HEK293 (cell line): Measurements from ENCODE around the gene ZNF543.

ENCODE experiments used
- BCL11B ChIP-seq: fragments of 450-650 bp; formaldehyde crosslinking; IDR thresholded peaks from 2 replicates; pipeline ENCODE4 v1.5.1; 2016; ENCODE audit warnings: low read depth, missing biosample characterization, missing genetic modification characterization
- HOXC10 ChIP-seq: sonication (generic); formaldehyde crosslinking; IDR thresholded peaks from 2 replicates; pipeline ENCODE4 v1.8.1; 2023; ENCODE audit warnings: mild to moderate bottlenecking, missing genetic modification reagents
- RBAK ChIP-seq: fragments of 450-650 bp; formaldehyde crosslinking; IDR thresholded peaks from 2 replicates; pipeline ENCODE4 v1.5.1; 2016; ENCODE audit warnings: missing biosample characterization, missing genetic modification characterization
- SP3 ChIP-seq: fragments of 450-650 bp; formaldehyde crosslinking; IDR thresholded peaks from 2 replicates; pipeline ENCODE4 v1.5.1; 2016; ENCODE audit warnings: missing biosample characterization, missing genetic modification characterization
- TCF7L2 ChIP-seq: IDR thresholded peaks from 2 replicates; pipeline ENCODE4 v1.6.1; 2011; ENCODE audit warnings: low read depth, mild to moderate bottlenecking, inconsistent platforms, low read length, moderate library complexity, borderline replicate concordance
- TRIM28 ChIP-seq: IDR thresholded peaks from 2 replicates; pipeline ENCODE4 v1.6.1; 2011; ENCODE audit warnings: low read length, control low read depth, borderline replicate concordance
- ZBTB11 ChIP-seq: fragments of 450-650 bp; formaldehyde crosslinking; conservative IDR thresholded peaks from 2 replicates; pipeline ENCODE4 v1.5.1; 2016; ENCODE audit warnings: low read depth, missing biosample characterization, missing genetic modification characterization
- ZNF114 ChIP-seq: fragments of 450-650 bp; formaldehyde crosslinking; IDR thresholded peaks from 2 replicates; pipeline ENCODE4 v1.5.0; 2017; ENCODE audit warnings: missing biosample characterization, missing genetic modification characterization
- ZNF148 ChIP-seq: fragments of 450-650 bp; formaldehyde crosslinking; IDR thresholded peaks from 2 replicates; pipeline ENCODE4 v1.5.0; 2017; ENCODE audit warnings: missing biosample characterization, missing genetic modification characterization, borderline replicate concordance
- ZNF239 ChIP-seq: fragments of 450-650 bp; formaldehyde crosslinking; IDR thresholded peaks from 2 replicates; pipeline ENCODE4 v1.5.1; 2016; ENCODE audit warnings: missing biosample characterization, missing genetic modification characterization
- ZNF404 ChIP-seq: fragments of 450-650 bp; formaldehyde crosslinking; IDR thresholded peaks from 2 replicates; pipeline ENCODE4 v1.5.1; 2017; ENCODE audit warnings: missing biosample characterization, missing genetic modification characterization
- ZNF555 ChIP-seq: fragments of 450-650 bp; formaldehyde crosslinking; conservative IDR thresholded peaks from 2 replicates; pipeline ENCODE4 v1.5.1; 2017; ENCODE audit warnings: missing biosample characterization, mild to moderate bottlenecking, missing genetic modification characterization, inconsistent platforms
- ZNF610 ChIP-seq: fragments of 450-650 bp; formaldehyde crosslinking; IDR thresholded peaks from 2 replicates; pipeline ENCODE4 v1.5.1; 2016; ENCODE audit warnings: missing biosample characterization, missing genetic modification characterization, borderline replicate concordance
- ZNF621 ChIP-seq: fragments of 450-650 bp; formaldehyde crosslinking; IDR thresholded peaks from 2 replicates; pipeline ENCODE4 v1.5.1; 2017; ENCODE audit warnings: missing biosample characterization, missing genetic modification characterization
- ZNF768 ChIP-seq: fragments of 450-650 bp; formaldehyde crosslinking; IDR thresholded peaks from 2 replicates; pipeline ENCODE4 v1.5.1; 2018; ENCODE audit warnings: missing biosample characterization, mild to moderate bottlenecking, missing genetic modification characterization
- TF ChIP-seq, protein P1 (sequence below): fragments of 450-650 bp; formaldehyde crosslinking; IDR thresholded peaks from 2 replicates; pipeline ENCODE4 v1.5.1; 2016; ENCODE audit warnings: missing biosample characterization, missing genetic modification characterization, low read depth
- TF ChIP-seq, protein P2 (sequence below): fragments of 450-650 bp; formaldehyde crosslinking; IDR thresholded peaks from 2 replicates; pipeline ENCODE4 v1.5.1; 2016; ENCODE audit warnings: missing biosample characterization, missing genetic modification characterization, borderline replicate concordance
- TF ChIP-seq, protein P3 (sequence below): fragments of 450-650 bp; formaldehyde crosslinking; IDR thresholded peaks from 2 replicates; pipeline ENCODE4 v1.5.1; 2016; ENCODE audit warnings: missing biosample characterization, missing genetic modification characterization, borderline replicate concordance
- TF ChIP-seq, protein P4 (sequence below): fragments of 450-650 bp; formaldehyde crosslinking; IDR thresholded peaks from 2 replicates; pipeline ENCODE4; 2016; ENCODE audit warnings: missing biosample characterization, missing genetic modification characterization
- TF ChIP-seq, protein P5 (sequence below): sonication (generic); formaldehyde crosslinking; IDR thresholded peaks from 2 replicates; pipeline ENCODE4 v1.8.1; 2022; ENCODE audit warnings: mild to moderate bottlenecking, moderate library complexity, missing genetic modification reagents

ZNF543 gene

GRCh38 chr19:57320180-57321084, at the start of gene ZNF543 (continued):
- TF ChIP-seq, protein P1, sequence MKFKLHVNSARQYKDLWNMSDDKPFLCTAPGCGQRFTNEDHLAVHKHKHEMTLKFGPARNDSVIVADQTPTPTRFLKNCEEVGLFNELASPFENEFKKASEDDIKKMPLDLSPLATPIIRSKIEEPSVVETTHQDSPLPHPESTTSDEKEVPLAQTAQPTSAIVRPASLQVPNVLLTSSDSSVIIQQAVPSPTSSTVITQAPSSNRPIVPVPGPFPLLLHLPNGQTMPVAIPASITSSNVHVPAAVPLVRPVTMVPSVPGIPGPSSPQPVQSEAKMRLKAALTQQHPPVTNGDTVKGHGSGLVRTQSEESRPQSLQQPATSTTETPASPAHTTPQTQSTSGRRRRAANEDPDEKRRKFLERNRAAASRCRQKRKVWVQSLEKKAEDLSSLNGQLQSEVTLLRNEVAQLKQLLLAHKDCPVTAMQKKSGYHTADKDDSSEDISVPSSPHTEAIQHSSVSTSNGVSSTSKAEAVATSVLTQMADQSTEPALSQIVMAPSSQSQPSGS (tag by site-specific recombination), result peak; percentile 99
- no peak for TF ChIP-seq TCF7L2
- TF ChIP-seq ZNF404 (tag by site-specific recombination), result no peak
- TF ChIP-seq HOXC10 (CRISPR knock-in tag), result no peak
- TF ChIP-seq TRIM28, result no peak
- no peak for TF ChIP-seq ZNF610 (tag by site-specific recombination)
- TF ChIP-seq ZNF239 (tag by site-specific recombination), result no peak
- TF ChIP-seq ZNF555 (tag by site-specific recombination), result no peak
- TF ChIP-seq BCL11B (tag by site-specific recombination), result no peak
- TF ChIP-seq RBAK, result no peak
- TF ChIP-seq, protein P2, sequence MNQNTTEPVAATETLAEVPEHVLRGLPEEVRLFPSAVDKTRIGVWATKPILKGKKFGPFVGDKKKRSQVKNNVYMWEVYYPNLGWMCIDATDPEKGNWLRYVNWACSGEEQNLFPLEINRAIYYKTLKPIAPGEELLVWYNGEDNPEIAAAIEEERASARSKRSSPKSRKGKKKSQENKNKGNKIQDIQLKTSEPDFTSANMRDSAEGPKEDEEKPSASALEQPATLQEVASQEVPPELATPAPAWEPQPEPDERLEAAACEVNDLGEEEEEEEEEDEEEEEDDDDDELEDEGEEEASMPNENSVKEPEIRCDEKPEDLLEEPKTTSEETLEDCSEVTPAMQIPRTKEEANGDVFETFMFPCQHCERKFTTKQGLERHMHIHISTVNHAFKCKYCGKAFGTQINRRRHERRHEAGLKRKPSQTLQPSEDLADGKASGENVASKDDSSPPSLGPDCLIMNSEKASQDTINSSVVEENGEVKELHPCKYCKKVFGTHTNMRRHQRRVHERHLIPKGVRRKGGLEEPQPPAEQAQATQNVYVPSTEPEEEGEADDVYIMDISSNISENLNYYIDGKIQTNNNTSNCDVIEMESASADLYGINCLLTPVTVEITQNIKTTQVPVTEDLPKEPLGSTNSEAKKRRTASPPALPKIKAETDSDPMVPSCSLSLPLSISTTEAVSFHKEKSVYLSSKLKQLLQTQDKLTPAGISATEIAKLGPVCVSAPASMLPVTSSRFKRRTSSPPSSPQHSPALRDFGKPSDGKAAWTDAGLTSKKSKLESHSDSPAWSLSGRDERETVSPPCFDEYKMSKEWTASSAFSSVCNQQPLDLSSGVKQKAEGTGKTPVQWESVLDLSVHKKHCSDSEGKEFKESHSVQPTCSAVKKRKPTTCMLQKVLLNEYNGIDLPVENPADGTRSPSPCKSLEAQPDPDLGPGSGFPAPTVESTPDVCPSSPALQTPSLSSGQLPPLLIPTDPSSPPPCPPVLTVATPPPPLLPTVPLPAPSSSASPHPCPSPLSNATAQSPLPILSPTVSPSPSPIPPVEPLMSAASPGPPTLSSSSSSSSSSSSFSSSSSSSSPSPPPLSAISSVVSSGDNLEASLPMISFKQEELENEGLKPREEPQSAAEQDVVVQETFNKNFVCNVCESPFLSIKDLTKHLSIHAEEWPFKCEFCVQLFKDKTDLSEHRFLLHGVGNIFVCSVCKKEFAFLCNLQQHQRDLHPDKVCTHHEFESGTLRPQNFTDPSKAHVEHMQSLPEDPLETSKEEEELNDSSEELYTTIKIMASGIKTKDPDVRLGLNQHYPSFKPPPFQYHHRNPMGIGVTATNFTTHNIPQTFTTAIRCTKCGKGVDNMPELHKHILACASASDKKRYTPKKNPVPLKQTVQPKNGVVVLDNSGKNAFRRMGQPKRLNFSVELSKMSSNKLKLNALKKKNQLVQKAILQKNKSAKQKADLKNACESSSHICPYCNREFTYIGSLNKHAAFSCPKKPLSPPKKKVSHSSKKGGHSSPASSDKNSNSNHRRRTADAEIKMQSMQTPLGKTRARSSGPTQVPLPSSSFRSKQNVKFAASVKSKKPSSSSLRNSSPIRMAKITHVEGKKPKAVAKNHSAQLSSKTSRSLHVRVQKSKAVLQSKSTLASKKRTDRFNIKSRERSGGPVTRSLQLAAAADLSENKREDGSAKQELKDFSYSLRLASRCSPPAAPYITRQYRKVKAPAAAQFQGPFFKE (tag by site-specific recombination), result no peak
- TF ChIP-seq, protein P3, sequence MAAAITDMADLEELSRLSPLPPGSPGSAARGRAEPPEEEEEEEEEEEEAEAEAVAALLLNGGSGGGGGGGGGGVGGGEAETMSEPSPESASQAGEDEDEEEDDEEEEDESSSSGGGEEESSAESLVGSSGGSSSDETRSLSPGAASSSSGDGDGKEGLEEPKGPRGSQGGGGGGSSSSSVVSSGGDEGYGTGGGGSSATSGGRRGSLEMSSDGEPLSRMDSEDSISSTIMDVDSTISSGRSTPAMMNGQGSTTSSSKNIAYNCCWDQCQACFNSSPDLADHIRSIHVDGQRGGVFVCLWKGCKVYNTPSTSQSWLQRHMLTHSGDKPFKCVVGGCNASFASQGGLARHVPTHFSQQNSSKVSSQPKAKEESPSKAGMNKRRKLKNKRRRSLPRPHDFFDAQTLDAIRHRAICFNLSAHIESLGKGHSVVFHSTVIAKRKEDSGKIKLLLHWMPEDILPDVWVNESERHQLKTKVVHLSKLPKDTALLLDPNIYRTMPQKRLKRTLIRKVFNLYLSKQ, result no peak
- TF ChIP-seq, protein P4, sequence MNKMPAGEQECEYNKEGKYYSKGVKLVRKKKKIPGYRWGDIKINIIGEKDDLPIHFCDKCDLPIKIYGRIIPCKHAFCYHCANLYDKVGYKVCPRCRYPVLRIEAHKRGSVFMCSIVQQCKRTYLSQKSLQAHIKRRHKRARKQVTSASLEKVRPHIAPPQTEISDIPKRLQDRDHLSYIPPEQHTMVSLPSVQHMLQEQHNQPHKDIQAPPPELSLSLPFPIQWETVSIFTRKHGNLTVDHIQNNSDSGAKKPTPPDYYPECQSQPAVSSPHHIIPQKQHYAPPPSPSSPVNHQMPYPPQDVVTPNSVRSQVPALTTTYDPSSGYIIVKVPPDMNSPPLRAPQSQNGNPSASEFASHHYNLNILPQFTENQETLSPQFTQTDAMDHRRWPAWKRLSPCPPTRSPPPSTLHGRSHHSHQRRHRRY (tag by site-specific recombination), result no peak
- peak; percentile 95 for TF ChIP-seq ZBTB11 (tag by site-specific recombination)
- TF ChIP-seq ZNF114 (tag by site-specific recombination), result no peak
- no peak for TF ChIP-seq ZNF621 (tag by site-specific recombination)
- TF ChIP-seq, protein P5, sequence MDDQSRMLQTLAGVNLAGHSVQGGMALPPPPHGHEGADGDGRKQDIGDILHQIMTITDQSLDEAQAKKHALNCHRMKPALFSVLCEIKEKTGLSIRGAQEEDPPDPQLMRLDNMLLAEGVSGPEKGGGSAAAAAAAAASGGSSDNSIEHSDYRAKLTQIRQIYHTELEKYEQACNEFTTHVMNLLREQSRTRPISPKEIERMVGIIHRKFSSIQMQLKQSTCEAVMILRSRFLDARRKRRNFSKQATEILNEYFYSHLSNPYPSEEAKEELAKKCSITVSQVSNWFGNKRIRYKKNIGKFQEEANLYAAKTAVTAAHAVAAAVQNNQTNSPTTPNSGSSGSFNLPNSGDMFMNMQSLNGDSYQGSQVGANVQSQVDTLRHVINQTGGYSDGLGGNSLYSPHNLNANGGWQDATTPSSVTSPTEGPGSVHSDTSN (CRISPR knock-in tag), result peak; percentile 88
- TF ChIP-seq ZNF768 (tag by site-specific recombination), result no peak
- no peak for TF ChIP-seq ZNF148 (tag by site-specific recombination)
- peak; percentile 73 for TF ChIP-seq SP3 (tag by site-specific recombination)
